Measurements from ENCODE around the gene ACRBP.

Gene ACRBP

DNA sequence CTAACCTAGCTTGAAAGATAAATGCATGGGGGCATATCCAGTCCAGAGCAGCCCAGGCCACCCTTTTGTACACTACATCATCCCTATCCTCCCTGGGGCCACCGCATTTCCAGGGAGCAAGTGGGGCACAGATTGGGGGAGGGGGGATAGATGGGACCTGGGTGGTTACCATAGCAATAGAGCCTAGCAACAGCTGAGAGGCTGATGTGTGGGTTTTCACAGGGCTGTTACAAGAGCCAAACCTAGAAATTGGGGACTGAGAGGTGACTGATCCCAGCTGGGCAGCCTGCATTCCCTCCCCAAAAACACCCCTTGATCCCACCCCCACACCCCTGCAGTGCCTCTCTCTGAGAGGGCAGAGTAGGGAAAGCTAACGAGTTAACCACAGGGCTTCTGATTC lies 45.7 kb upstream of the ACRBP start:
- Histone ChIP-seq H3K9ac (no peak overlapping the region), H3K79me2 (ENCODE audit: insufficient read depth, low read depth) (peaks cover 7% of the 10 kb centered on the region), H3K4me3 (IDR thresholded peaks at IDR 0.05; ENCODE audit: insufficient read depth, low read depth, low read length) (no peak overlapping the region), H3K4me1 (ENCODE audit: low read depth, poor library complexity, severe bottlenecking) (peaks cover 8% of the 10 kb centered on the region), H4K20me1 (ENCODE audit: insufficient read depth) (no peaks in the 10 kb centered on the region), H3K4me2 (no peak overlapping the region), H3K27ac (no peak overlapping the region), H3K36me3 (ENCODE audit: insufficient read depth) (no peaks in the 10 kb centered on the region), H3K27me3 (ENCODE audit: insufficient read depth, low read depth) (peaks cover 36% of the 10 kb centered on the region; the same call in 1 of the 2 replicates), H2AFZ (ENCODE audit: low read depth) (no peak overlapping the region)
- TF ChIP-seq, protein P1, sequence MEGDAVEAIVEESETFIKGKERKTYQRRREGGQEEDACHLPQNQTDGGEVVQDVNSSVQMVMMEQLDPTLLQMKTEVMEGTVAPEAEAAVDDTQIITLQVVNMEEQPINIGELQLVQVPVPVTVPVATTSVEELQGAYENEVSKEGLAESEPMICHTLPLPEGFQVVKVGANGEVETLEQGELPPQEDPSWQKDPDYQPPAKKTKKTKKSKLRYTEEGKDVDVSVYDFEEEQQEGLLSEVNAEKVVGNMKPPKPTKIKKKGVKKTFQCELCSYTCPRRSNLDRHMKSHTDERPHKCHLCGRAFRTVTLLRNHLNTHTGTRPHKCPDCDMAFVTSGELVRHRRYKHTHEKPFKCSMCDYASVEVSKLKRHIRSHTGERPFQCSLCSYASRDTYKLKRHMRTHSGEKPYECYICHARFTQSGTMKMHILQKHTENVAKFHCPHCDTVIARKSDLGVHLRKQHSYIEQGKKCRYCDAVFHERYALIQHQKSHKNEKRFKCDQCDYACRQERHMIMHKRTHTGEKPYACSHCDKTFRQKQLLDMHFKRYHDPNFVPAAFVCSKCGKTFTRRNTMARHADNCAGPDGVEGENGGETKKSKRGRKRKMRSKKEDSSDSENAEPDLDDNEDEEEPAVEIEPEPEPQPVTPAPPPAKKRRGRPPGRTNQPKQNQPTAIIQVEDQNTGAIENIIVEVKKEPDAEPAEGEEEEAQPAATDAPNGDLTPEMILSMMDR (conservative IDR thresholded peaks at IDR 0.05; ENCODE audit: low read depth, low read length), result no peak

- H3K9ac ChIP-seq, result no peak overlapping the region
- H3K36me3 ChIP-seq (ENCODE audit: insufficient read depth), result no peaks in the 10 kb centered on the region
- no peaks in the 10 kb centered on the region for H4K20me1 ChIP-seq (ENCODE audit: insufficient read depth)
- H3K4me1 ChIP-seq (ENCODE audit: low read depth, poor library complexity, severe bottlenecking), result peaks cover 20% of the 10 kb centered on the region
- TF ChIP-seq, protein P1 (conservative IDR thresholded peaks at IDR 0.05; ENCODE audit: low read depth, low read length), result no peak
- H3K4me2 ChIP-seq, result no peak overlapping the region
- peaks cover 30% of the 10 kb centered on the region; the same call in 1 of the 2 replicates for H3K27me3 ChIP-seq (ENCODE audit: insufficient read depth, low read depth)
- no peak overlapping the region for H3K27ac ChIP-seq
- no peak overlapping the region for H2AFZ ChIP-seq (ENCODE audit: low read depth)
- no peak overlapping the region for H3K4me3 ChIP-seq (IDR thresholded peaks at IDR 0.05; ENCODE audit: insufficient read depth, low read depth, low read length)
- peaks cover 21% of the 10 kb centered on the region for H3K79me2 ChIP-seq (ENCODE audit: insufficient read depth, low read depth)
Measured at GRCh38 chr12:6691473-6691872, 44.2 kb upstream of the ACRBP start.

DNA sequence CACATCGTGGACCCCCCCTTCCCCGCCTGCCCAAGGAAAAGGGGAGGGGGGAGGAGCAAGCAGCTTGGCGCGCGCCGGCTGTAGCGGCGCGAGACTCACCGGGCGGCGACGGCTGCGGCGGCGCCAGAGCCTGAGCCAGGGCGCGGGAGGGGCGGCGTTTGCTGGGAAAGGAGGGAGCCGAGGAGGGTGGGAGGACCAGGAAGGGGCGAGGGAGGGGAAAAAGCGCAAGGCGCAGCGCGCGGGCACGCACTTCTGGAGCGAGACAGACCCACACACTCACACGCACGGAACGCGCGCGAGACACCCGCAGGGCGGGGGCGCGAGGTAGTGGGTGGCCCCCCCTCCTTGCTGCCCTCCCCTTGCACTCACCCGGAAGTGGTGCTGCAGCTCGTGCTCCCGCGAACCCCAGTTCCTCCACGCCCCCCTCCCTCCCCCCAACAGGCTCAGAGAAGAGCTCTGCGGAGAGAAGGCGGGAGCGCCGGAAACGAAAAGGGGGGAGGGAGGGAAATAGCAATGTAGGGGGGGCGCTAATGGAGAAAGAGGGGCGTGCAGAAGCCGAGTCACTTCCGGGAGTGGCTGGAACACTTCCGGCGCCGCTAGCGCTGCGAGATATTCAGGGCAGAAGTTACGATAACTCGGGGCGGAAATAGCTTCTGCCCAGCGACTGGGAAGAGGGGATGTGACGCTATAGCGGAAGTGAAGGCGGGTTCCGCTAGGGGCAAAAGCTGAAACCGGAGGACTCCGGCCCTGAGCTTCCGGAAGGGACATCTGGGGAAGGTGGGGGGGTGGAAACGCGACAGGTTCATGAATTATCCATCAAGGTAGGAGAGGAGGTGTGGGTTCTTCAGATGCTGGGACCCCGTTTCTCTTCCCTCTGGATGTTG lies 42.0 kb upstream of the ACRBP start, which contains the start of gene ZNF384:
Gene ZNF384 (minus strand): TSS at position 377 of the 884 bp plus-strand sequence. CDS start 9,855 bp downstream, outside the sequence.
- peak within 1 kb of the TSS; percentile 79 for H3K27ac ChIP-seq
- H3K36me3 ChIP-seq (ENCODE audit: insufficient read depth), result no peaks in the 10 kb centered on the region
- H3K79me2 ChIP-seq (ENCODE audit: insufficient read depth, low read depth), result peaks cover 43% of the 10 kb centered on the region
- peaks cover 10% of the 10 kb centered on the region; the same call in 1 of the 2 replicates for H3K27me3 ChIP-seq (ENCODE audit: insufficient read depth, low read depth)
- peak within 1 kb of the TSS; percentile 53 for H2AFZ ChIP-seq (ENCODE audit: low read depth)
- no peak within 1 kb of the TSS for H3K4me3 ChIP-seq (IDR thresholded peaks at IDR 0.05; ENCODE audit: insufficient read depth, low read depth, low read length)
- H4K20me1 ChIP-seq (ENCODE audit: insufficient read depth), result no peaks in the 10 kb centered on the region
- TF ChIP-seq, protein P1 (conservative IDR thresholded peaks at IDR 0.05; ENCODE audit: low read depth, low read length), result no peak
- peak within 1 kb of the TSS; percentile 100 for H3K4me2 ChIP-seq
- peak within 1 kb of the TSS; percentile 87 for H3K9ac ChIP-seq
- peaks cover 28% of the 10 kb centered on the region for H3K4me1 ChIP-seq (ENCODE audit: low read depth, poor library complexity, severe bottlenecking)

DNA sequence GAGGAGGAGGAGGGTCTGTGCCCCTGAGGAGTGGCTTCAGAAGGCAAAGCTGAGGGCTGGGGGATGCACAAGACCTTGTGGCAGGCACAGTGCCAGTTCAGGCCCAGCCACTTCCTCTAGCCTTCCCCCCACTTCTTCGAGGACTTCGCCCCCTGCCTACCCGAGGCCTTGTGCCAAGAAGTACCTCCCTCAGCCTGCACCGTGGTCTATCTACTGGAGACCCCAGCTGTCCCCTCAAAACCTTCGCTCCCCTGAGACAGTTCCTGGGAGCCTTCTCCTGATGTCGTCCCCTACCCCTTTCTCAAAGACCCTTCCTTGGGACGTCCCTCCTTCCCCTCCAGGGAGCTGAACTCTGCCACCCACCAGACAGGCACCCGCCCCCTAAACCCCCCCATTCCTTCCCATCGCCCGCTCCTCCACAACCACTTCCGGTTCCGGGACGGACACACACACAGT lies 41.3 kb upstream of the ACRBP start:
- H3K27me3 ChIP-seq (ENCODE audit: insufficient read depth, low read depth), result peaks cover 5% of the 10 kb centered on the region; the same call in 1 of the 2 replicates
- H3K4me3 ChIP-seq (IDR thresholded peaks at IDR 0.05; ENCODE audit: insufficient read depth, low read depth, low read length), result no peak overlapping the region
- H3K36me3 ChIP-seq (ENCODE audit: insufficient read depth), result no peaks in the 10 kb centered on the region
- peak overlapping the region; percentile 23; the same call in 1 of the 2 replicates for H2AFZ ChIP-seq (ENCODE audit: low read depth)
- peaks cover 28% of the 10 kb centered on the region for H3K4me1 ChIP-seq (ENCODE audit: low read depth, poor library complexity, severe bottlenecking)
- H3K27ac ChIP-seq, result peak overlapping the region; percentile 79
- H4K20me1 ChIP-seq (ENCODE audit: insufficient read depth), result no peaks in the 10 kb centered on the region
- H3K4me2 ChIP-seq, result peak overlapping the region; percentile 80
- TF ChIP-seq, protein P1 (conservative IDR thresholded peaks at IDR 0.05; ENCODE audit: low read depth, low read length), result no peak
- peak overlapping the region; percentile 87 for H3K9ac ChIP-seq
- H3K79me2 ChIP-seq (ENCODE audit: insufficient read depth, low read depth), result peaks cover 50% of the 10 kb centered on the region
